Esophagus squamous epithelium (tissue), 5 donors: Measurements from ENCODE around the gene CD34. TPM values are rescaled to one million over a fixed set of nuclear protein-coding genes. Genes with fewer than 3 reads are reported as not detected.

ENCODE experiments used
- DNase-seq: peaks from one replicate; lab custom pipeline; 2025; lab: John Stamatoyannopoulos, UW
- H3K27ac ChIP-seq, 4 donors: fragments of 200-600 bp; sonication (generic); one replicate each; pipeline ENCODE4 v1.5.1; 2016 to 2019; ENCODE audit warnings: mild to moderate bottlenecking in 1 of 4
- H3K27me3 ChIP-seq, 4 donors: fragments of 200-600 bp; sonication (generic); 1 replicate in 3 of 4; 2 replicates in 1 of 4; pipeline versions ENCODE4 v1.5.1 to v1.6.0; 2017 to 2021; ENCODE audit warnings: antibody characterized with exemption in 1 of 4
- H3K36me3 ChIP-seq, 3 donors: fragments of 200-600 bp; sonication (generic); one replicate each; pipeline ENCODE4 v1.5.1; 2016 to 2019
- H3K4me1 ChIP-seq, 3 donors: fragments of 200-600 bp; sonication (generic); one replicate each; pipeline ENCODE4 v1.5.1; 2017 to 2019
- H3K4me3 ChIP-seq, 4 donors: fragments of 200-600 bp; sonication (generic); 1 replicate in 3 of 4; 2 replicates in 1 of 4; pipeline ENCODE4 v1.5.1; 2016 to 2019; ENCODE audit warnings: mild to moderate bottlenecking in 2 of 4, moderate library complexity in 1 of 4
- H3K9me3 ChIP-seq, 3 donors: fragments of 200-600 bp; sonication (generic); one replicate each; pipeline ENCODE4 v1.5.1; 2016 to 2019
- POLR2A ChIP-seq, 4 donors: fragments of 450-650 bp; IDR thresholded peaks; one replicate each; pipeline ENCODE4 v1.6.1; 2017; ENCODE audit warnings: antibody characterized with exemption in 4 of 4, mild to moderate bottlenecking in 4 of 4, moderate library complexity in 3 of 4
- WGBS, 2 donors: methylation state at CpG; one replicate each; pipeline ENCODE4 v1.1.5; 2018; 5-methylcytosine and 5-hydroxymethylcytosine counted together
- intact Hi-C: fragments of 100-400 bp; cut with DNase I; formaldehyde crosslinking; loops from one replicate; pipeline ENCODE4 v1.15.0; 2022
- total RNA-seq, 4 donors: library from RNA; depleted of rRNA; stranded (reverse); fragments of >200 nt; gene quantifications; one replicate each; pipeline ENCODE4 v1.1.0, GENCODE V29; 2016
- TF ChIP-seq, protein P1 (sequence below), 6 experiments: fragments of 450-650 bp in 4 of 6; fragments of 200-600 bp in 2 of 6; sonication (generic) in 2 of 6; IDR thresholded peaks; one replicate each; pipeline ENCODE4 v1.5.1; 2016 to 2019; ENCODE audit warnings: antibody characterized with exemption in 6 of 6, mild to moderate bottlenecking in 4 of 6, moderate library complexity in 4 of 6
- donor health status: DM: yes; HTN: yes; CAD: no.

Gene CD34
- total RNA-seq, 4 donors from 2014 or later = 1.3 to 32.2 (median 11.0) TPM

GRCh38 chr1:207951652-207952051, 40.7 kb upstream of the CD34 start:
- no peak for DNase-seq
- Histone ChIP-seq H3K4me1 (no peaks in the 10 kb centered on the region), H3K4me3 (no peak overlapping the region), H3K9me3 (no peaks in the 10 kb centered on the region), H3K36me3 (no peaks in the 10 kb centered on the region), H3K27ac (no peak overlapping the region), H3K27me3 (no peaks in the 10 kb centered on the region)
- no peak for TF ChIP-seq POLR2A (IDR thresholded peaks at IDR 0.05)
- TF ChIP-seq, protein P1, sequence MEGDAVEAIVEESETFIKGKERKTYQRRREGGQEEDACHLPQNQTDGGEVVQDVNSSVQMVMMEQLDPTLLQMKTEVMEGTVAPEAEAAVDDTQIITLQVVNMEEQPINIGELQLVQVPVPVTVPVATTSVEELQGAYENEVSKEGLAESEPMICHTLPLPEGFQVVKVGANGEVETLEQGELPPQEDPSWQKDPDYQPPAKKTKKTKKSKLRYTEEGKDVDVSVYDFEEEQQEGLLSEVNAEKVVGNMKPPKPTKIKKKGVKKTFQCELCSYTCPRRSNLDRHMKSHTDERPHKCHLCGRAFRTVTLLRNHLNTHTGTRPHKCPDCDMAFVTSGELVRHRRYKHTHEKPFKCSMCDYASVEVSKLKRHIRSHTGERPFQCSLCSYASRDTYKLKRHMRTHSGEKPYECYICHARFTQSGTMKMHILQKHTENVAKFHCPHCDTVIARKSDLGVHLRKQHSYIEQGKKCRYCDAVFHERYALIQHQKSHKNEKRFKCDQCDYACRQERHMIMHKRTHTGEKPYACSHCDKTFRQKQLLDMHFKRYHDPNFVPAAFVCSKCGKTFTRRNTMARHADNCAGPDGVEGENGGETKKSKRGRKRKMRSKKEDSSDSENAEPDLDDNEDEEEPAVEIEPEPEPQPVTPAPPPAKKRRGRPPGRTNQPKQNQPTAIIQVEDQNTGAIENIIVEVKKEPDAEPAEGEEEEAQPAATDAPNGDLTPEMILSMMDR (IDR thresholded peaks at IDR 0.05) = no peak
- 37 to 52% methylated on average over 3 of the region's 3 CpGs for WGBS, 2 donors
- intact Hi-C loops = no loop called here

- Histone ChIP-seq H3K9me3 (no peaks in the 10 kb centered on the region), H3K27ac (no peak overlapping the region), H3K27me3 (no peaks in the 10 kb centered on the region), H3K36me3 (no peaks in the 10 kb centered on the region), H3K4me1 (no peaks in the 10 kb centered on the region), H3K4me3 (no peak overlapping the region)
- no peak for TF ChIP-seq POLR2A (IDR thresholded peaks at IDR 0.05)
- TF ChIP-seq, protein P1 (IDR thresholded peaks at IDR 0.05) = no peak
- intact Hi-C loops = no loop called here
- DNase-seq = no peak
- WGBS, 2 donors = 33 to 79% methylated on average over 2 of the region's 2 CpGs
Observed at GRCh38 chr1:207950750-207951149, 39.8 kb upstream of the CD34 start.

DNA sequence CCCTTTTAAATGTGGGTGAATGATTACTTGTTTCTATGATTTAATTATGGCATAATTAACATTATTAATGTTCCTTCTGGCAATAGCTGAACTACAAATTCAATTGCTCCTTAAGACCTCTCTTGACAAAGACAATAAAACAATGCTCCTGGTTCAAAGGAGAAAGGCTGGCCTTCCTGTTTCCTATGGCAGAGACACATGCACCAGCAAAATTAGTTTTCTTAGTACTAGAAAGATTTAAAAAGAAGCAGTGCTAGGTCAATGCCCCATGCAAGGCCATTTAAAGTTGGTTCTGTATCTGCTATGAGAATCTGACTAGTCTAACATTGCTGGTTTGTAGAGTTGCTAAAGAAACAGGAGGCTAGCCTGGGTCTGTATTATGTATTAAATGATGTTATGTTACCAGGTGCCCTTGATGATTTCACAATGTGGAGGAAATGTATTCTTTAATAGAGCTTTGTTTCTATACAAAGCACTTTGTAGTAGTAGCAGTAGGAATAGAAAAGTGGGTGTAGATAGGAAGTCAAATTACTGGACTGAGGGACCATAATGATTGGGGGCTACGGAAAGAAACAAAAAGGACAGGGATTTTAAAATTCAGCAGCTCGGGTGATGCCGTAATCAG, 38.8 kb upstream of the CD34 start:
- no peak for TF ChIP-seq POLR2A (IDR thresholded peaks at IDR 0.05)
- TF ChIP-seq, protein P1 (IDR thresholded peaks at IDR 0.05) = no peak
- Histone ChIP-seq H3K4me1 (no peaks in the 10 kb centered on the region), H3K9me3 (no peaks in the 10 kb centered on the region), H3K27me3 (no peaks in the 10 kb centered on the region), H3K27ac (no peak overlapping the region), H3K4me3 (no peak overlapping the region), H3K36me3 (no peaks in the 10 kb centered on the region)
- no peak for DNase-seq
- intact Hi-C loops = no loop called here
- WGBS, 2 donors = 78% methylated on average over 3 of the region's 3 CpGs

DNA sequence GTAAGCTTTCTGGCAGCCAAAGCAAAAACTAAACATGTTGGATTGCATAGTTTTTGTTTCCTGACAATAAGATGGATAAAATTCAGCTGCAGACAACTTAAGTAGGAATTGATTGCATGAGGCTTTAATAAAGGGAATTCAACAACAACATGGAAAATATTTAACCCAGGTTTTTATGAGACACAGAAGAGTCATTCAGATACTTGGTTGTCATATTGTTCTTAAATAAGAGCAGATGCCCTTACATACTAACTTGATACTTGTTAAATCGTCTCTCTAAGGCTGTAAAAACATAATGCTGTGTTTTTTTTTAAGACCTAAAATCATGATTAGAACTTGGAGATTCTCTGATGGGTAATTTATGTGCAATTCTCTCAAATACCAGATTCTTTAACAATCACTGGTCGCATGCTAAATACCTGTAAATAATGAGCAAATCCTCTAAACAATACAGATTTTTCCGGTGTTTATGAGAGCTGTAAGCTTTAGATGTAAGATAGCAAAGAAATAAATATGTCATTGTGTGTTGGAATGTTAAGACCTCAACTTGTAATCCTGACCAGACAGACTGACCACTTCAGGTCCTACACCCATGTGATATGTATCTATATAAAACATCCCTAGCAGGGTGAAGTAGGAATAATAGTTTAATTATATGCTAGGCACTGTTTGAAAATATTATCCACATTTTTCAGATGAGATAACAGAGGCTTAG, 37.8 kb upstream of the CD34 start:
- intact Hi-C loops = no loop called here

DNA sequence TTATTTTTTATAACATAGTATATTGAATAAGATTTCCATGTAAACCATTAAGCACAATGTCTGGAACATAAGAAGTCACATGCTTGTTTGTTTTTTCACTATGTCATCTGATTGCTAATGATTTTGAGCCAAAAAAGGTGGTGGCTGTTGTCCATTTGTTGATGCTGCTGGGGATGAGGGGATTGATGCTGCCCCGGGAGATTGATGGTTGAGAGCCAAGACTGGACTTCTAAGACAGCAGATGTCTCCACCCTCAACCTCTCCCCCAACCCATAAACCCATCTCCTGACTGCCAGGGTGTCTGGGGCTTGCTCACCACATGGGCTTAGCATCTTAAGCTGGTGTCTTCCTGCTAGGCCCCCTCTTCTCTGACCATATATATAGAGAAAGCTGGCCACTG, 35.8 kb upstream of the CD34 start:
- Histone ChIP-seq H3K4me3 (no peak overlapping the region), H3K9me3 (no peaks in the 10 kb centered on the region), H3K4me1 (no peaks in the 10 kb centered on the region), H3K27ac (no peak overlapping the region), H3K36me3 (no peaks in the 10 kb centered on the region), H3K27me3 (peaks cover 0 to 5% (median 0%) of the 10 kb centered on the region in 4 donors)
- intact Hi-C loops = no loop called here
- TF ChIP-seq, protein P1 (IDR thresholded peaks at IDR 0.05) = no peak
- TF ChIP-seq POLR2A (IDR thresholded peaks at IDR 0.05) = no peak
- WGBS, 2 donors = 54 to 83% methylated on average over 1 of the region's 1 CpG
- no peak for DNase-seq

More for the DNA sequence above, 37.8 kb upstream of the CD34 start:
- WGBS, 2 donors = 67 to 79% methylated on average over 3 of the region's 3 CpGs
- H3K36me3 ChIP-seq = no peaks in the 10 kb centered on the region
- H3K9me3 ChIP-seq = no peaks in the 10 kb centered on the region
- no peak overlapping the region for H3K27ac ChIP-seq
- no peaks in the 10 kb centered on the region for H3K27me3 ChIP-seq
- TF ChIP-seq POLR2A (IDR thresholded peaks at IDR 0.05) = no peak
- TF ChIP-seq, protein P1 (IDR thresholded peaks at IDR 0.05) = no peak
- no peaks in the 10 kb centered on the region for H3K4me1 ChIP-seq
- DNase-seq = no peak
- no peak overlapping the region for H3K4me3 ChIP-seq
